Panc1 (cell line): ENCODE data around the gene PAK6.

ENCODE experiments used
- CTCF ChIP-seq: fragments of 450-650 bp; IDR thresholded peaks from 2 replicates; pipeline ENCODE4 v1.5.1; 2017; ENCODE audit warnings: mild to moderate bottlenecking
- POLR2AphosphoS5 ChIP-seq: IDR thresholded peaks from 2 replicates; pipeline ENCODE4 v1.6.1; 2012; ENCODE audit warnings: mild to moderate bottlenecking, low read depth, low read length, moderate library complexity
- REST ChIP-seq, 2 experiments: IDR thresholded peaks; 2 replicates each; pipeline ENCODE4 v1.6.1; 2011 to 2012; ENCODE audit warnings: low read depth in 2 of 2, control low read depth in 1 of 2, low read length in 1 of 2, mild to moderate bottlenecking in 1 of 2, moderate library complexity in 1 of 2; ENCODE audit not compliant: insufficient read depth in 1 of 2
- SIN3A ChIP-seq: IDR thresholded peaks from 2 replicates; pipeline ENCODE4 v1.6.1; 2012; ENCODE audit warnings: low read depth, mild to moderate bottlenecking, low read length, moderate library complexity, borderline replicate concordance; ENCODE audit not compliant: insufficient read depth

GRCh38 chr15:40250771-40251483 lies 12.1 kb downstream of the PAK6 start:
- TF ChIP-seq CTCF (no peak), POLR2AphosphoS5 (no peak), REST (IDR thresholded peaks at IDR 0.05; ENCODE audit: insufficient read depth in 1 of 2, low read depth in 2 of 2, low read length in 1 of 2) (no peak), SIN3A (no peak)
